Activated CD4-positive, CD25-positive, alpha-beta regulatory T cell (primary cell): ENCODE results near the gene ATP5PB.

Experiments used
- DNase-seq, 4 experiments: peaks; one replicate each; lab custom pipeline; 2025; lab: John Stamatoyannopoulos, UW

The ATP5PB gene

GRCh38 chr1:111446967-111447892, 2.0 kb upstream of the ATP5PB start:
- no peak for DNase-seq

DNA sequence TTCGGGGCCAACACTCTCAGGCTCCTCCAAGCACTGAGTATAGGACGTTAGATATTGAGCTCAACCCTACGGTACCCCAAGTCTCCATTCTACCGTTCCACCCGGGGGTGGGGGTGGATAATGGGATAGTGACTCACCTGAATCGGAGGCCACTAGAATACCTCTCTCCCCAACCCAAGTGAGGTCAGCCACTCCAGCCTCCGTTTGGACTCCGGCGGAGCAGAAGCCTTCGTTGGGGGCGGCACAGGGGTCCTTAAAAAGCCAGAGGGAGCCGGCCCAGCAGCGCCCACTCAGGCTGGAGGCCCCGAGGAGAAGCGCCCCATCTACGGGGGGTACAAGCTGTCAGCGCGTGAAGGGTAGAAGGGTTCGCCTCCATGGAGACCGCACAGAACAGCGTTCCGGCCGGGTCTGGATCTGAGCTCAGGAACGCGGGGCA, 764 bp upstream of the ATP5PB start:
- DNase-seq, result peak in 1 of 4 experiments; percentile 3

- no peak for DNase-seq
Observed at GRCh38 chr1:111449703-111450017, 396 bp downstream of the ATP5PB start.

DNA sequence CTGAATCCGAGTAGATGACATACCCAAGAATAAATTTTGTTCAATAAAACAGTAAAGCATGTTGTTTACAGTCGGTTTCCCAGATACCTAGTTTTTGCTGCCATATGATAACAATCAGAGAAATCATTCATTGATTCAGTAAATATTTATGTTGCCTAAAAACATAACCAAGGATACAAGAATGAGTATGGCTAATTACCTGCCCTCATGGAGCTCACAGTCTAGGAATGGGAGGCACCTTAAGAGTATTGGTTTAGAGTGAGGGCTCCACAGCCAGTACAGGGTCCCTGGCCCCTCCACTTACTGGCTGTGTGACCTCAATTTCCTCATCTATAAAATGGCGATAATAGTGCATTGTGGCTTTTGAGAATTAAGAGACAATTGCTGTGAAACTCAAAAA, 921 bp downstream of the ATP5PB start:
- no peak for DNase-seq

DNA sequence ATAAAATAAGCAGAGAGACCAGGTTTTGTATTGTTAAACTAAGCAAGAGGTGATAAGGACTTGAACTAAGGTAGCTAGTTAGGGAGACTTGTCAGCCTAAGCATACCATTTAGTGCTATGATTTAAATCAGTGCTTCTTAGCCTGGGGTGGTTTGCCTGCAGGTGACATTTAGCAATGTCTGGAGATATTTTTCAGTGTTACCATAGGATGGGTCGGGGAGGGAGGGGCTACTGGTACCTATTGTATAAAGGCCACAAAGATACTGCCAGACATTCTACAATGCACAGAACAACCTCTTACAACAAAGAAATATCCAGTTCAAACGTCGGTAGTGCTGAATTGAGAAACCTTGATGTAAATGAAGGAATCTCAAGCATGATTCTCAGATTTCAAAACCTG, 3.3 kb downstream of the ATP5PB start:
- no peak for DNase-seq

DNA sequence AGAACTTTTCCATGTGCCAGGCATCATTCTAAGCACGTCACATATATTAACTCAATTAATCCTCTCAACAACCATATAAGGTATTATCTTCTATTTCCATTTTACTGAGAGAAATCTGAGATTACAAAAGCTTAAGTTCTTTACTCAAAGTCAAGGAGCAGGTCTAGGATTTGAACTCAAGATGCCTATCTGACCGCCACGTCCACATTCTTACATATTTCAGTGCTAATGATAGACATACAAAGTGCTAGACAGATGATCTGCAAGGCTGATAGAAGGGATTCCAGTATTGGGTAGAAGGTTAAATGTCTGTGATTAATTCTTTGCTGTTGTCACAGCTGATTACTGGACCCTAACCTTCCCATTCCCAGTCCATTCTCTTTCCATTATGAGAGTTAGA, 4.4 kb downstream of the ATP5PB start:
- DNase-seq, result no peak

DNA sequence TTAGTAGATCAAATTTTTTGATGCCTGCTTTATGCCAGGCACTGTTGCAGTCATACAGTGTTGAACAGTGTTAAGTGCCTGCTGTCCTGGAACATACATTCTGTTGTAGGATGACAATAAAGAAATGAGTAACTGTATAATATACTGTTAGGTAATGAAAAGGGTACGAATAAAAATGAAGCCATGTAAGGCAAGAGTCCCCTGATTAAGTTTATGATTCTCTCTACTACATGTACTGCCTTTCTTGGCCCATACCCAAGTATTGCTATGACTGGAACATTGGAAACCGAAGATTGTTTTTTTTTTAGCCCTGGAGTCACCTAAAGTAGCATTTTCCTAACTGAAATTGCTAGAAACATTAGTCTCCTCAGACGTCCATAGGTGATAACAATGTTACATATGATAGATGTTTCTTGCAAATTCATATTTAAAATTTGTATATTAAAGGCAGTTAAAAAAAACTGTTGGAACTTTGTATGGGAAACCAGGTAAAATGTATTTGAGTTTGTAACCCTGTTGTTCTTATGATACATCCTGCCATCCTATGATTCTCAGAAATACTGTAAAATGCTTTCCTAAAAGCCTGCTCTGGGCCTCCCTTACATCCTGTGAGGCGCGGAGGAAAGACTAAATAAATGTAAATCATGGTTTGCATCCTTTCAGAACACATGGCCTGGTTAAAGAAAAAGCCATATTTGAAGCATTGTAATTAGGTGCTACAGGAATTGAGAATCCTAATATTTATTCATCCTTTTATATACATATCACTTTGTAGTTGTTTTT, 5.8 kb downstream of the ATP5PB start:
- DNase-seq, result no peak

- no peak for DNase-seq
Observed at GRCh38 chr1:111455642-111456031, 6.4 kb downstream of the ATP5PB start.

DNA sequence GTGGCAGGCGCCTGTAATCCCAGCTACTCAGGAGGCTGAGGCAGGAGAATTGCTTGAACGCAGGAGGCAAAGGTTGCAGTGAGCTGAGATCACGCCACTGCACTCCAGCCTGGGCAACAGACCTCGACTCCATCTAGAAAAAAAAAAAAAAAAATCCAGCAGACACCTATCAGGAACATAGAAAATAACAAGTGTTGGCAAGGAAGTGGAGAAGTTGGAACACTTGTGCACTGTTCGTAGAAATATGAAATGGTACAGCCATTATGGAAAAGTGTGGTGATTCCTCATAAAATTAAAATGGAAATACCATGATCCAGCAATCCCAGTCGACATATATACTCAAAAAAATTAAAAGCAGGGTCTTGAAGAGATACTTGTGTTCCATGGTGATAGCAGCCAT, 12.5 kb downstream of the ATP5PB start:
- DNase-seq, result no peak

DNA sequence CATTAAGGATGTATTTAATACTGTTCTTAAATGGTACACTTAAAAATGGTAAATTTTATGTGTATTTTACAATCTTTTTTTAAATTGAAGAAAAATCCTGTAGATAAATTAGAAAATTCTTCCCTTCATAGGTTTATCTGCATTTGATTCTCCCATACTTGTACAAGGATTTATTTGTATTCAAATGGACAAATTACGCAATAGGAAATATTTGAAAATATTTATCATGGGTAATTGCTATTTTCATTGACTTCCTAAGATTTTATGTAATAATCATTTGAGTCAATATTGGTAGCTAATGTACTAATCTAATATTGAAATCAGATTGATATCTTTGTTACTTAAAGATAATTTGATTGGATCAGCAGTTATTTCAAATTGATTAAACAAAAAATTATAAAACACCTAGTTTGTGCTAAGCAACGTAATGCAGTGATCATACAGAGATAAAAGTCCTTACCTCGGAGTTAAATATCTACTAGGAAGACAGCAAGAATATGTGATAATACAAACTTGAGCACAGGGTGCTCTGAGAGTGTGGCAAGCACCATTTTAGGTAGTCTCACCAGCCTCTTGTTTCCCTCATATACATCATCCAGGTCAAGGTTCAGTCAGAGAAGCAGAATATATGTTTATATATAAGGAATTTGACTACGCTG, 13.2 kb downstream of the ATP5PB start:
- no peak for DNase-seq

- DNase-seq, result no peak
Observed at GRCh38 chr1:111463029-111463683, 13.9 kb downstream of the ATP5PB start.

DNA sequence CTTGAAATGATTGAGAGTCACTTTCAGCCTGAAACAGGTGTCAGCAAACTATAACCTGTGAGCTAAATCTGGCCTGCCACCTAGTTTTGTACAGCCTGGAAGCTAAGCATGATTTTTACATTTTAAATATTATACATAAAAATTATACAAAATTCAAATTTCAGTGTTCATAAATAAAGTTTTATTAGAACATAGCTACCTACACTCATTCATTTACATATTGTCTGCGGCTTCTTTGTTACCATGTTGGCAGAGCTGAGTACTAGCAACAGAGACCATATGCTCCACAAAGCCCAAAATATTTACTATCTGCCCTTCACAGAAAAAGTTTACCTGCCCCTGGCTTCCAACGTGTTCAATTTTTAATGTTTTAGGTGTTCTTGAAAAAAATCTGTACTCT, 16.5 kb downstream of the ATP5PB start:
- no peak for DNase-seq

DNA sequence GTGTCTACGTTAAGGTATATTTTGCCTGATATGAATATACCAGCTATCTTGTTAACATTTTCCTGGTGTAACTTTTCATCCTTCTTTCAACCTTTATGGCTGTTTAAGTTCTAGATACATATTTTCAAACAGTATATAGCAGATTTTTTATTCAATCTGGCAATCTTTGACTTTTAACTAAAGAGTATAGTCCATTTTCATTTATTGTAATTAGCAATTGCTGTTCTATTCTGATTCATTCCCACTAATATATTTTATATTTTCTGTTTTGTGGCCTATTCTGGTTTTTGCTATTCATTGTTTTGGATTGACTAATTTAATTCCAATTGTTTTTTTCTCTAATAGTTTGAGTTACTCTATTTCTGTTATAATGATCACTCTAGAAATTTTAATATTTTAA, 17.2 kb downstream of the ATP5PB start:
- DNase-seq, result no peak

GRCh38 chr1:111467865-111468716, 18.8 kb downstream of the ATP5PB start:
- no peak for DNase-seq

DNA sequence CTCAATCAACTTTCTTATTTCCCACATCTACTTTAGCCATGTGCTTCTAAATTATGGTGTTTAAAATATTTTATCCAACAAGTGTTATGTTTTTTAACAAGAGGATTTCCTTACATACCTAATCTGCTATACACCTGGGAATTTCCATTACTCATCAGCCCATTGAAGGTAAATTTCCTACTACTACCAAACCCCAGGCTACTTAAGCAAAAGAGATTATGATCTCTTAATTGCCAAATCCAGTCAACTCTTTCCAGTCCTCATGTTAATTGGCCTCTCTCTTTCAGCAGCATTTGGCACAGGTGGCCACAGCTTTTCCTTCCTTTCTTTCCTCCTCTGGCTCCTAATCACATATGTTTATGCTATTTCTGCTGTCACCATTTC, 19.4 kb downstream of the ATP5PB start:
- DNase-seq, result no peak

DNA sequence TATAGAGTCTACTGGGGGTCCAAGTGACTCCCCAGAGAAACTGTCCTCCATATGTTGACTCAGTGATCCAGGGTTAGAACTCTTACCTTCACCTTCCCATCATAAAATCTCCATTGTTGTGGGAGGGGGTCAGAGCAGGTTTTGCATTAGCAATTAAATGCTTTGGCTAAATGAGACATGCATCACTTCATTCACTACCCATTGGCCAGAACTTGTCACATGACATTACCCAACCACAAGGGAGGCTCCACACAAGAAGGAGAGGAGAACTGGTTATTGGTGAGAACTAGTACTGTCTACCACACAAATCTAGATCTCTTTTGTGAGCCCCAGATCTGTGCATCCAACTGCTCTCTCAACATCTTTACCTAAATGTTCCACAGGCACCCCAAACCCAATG, 20.3 kb downstream of the ATP5PB start:
- no peak for DNase-seq

GRCh38 chr1:111470596-111470995, 21.3 kb downstream of the ATP5PB start:
- no peak for DNase-seq

- DNase-seq, result peak in 2 of 4 experiments; percentile 47 to 50
Observed at GRCh38 chr1:111471012-111471411, 21.7 kb downstream of the ATP5PB start.

DNA sequence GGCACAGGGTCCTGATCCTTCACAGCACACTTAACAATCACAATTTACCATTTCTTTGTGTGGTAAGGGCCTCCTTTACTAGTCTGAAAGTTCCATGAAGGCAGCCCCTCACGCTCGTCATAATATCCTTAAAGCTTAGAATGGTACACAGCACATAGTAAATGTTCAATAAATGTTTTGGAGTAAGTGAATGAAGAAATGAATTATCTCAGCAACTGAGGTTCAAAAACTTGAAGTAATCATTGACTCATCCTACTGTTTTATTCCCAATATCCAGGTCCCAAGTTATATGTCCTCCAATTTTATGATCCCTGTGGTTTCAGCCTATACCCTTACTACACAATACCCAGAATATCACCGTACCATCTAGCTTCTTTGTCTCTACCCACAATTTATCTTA, 22.3 kb downstream of the ATP5PB start:
- DNase-seq, result no peak

DNA sequence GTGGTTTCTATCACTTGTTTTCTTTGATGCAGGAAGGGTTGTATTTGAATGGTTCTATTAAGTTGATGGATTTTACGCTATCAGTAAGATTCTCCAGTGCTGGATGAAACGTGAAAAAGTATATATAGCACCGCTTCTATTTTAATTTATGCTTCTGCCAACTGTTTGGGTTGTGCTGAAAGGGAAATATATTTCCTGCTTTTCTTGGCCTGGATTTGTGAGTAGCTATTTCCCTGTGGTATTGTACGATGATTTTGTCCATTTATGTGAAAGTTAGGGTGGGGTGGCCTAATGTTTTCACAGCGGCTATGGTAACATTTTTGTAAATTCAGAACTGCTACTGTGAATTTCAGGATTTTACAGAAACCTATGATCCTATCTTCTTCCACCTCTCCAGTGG, 24.8 kb downstream of the ATP5PB start:
- no peak for DNase-seq

GRCh38 chr1:111474521-111474920, 25.3 kb downstream of the ATP5PB start:
- no peak for DNase-seq
